ENCODE results near the gene GALP. TPM values are rescaled to one million over a fixed set of nuclear protein-coding genes. Genes with fewer than 3 reads are reported as not detected.
"Not testable (repeated sequence)": the region's sequence is repeated elsewhere in the genome, so short reads cannot be mapped to it uniquely, and the experiment has no call there.

Gene GALP
- polyA plus RNA-seq (ENCODE audit: low read depth in 6 of 6) = not detected

GRCh38 chr19:56175861-56176307, at the start of gene GALP:
TSS of gene GALP (plus strand) at chr19:56176008. CDS start at chr19:56177109, 1,101 bp downstream.
- H3K4me1 Mint-ChIP-seq; ATAC-seq (ENCODE audit: low read depth in 2 of 2); H3K9me3 Mint-ChIP-seq; H3K4me3 Mint-ChIP-seq; H3K27ac Mint-ChIP-seq; DNase-seq; H3K36me3 Mint-ChIP-seq: not testable (repeated sequence)
- peaks cover 0 to 30% (median 23%) of the 10 kb centered on the region in 3 donors for H3K27me3 Mint-ChIP-seq

GRCh38 chr19:56126983-56127780, 48.6 kb upstream of the GALP start:
- Mint-ChIP-seq H3K27me3 (no peaks in the 10 kb centered on the region), H3K4me3 (no peak overlapping the region), H3K4me1 (peaks cover 0 to 3% (median 0%) of the 10 kb centered on the region in 3 donors), H3K27ac (no peak overlapping the region), H3K36me3 (no peaks in the 10 kb centered on the region), H3K9me3 (no peaks in the 10 kb centered on the region)
- DNase-seq (no peak), ATAC-seq (ENCODE audit: low read depth in 2 of 2) (no peak)

- no peak overlapping the region for H3K4me3 Mint-ChIP-seq
- H3K27ac Mint-ChIP-seq = no peak overlapping the region
- no peaks in the 10 kb centered on the region for H3K9me3 Mint-ChIP-seq
- no peaks in the 10 kb centered on the region for H3K27me3 Mint-ChIP-seq
- H3K4me1 Mint-ChIP-seq = peaks cover 10 to 19% (median 11%) of the 10 kb centered on the region in 3 donors
- no peaks in the 10 kb centered on the region for H3K36me3 Mint-ChIP-seq
- ATAC-seq (ENCODE audit: low read depth in 2 of 2) (no peak), DNase-seq (no peak)
These were observed 45.8 kb upstream of the GALP start for GRCh38 chr19:56130006-56130405.

GRCh38 chr19:56131651-56132050, 44.2 kb upstream of the GALP start:
- Mint-ChIP-seq H3K4me1 (peaks cover 10 to 19% (median 11%) of the 10 kb centered on the region in 3 donors), H3K27me3 (no peaks in the 10 kb centered on the region), H3K4me3 (no peak overlapping the region), H3K27ac (peak overlapping the region in 1 of 6 donors; percentile 16), H3K9me3 (no peaks in the 10 kb centered on the region), H3K36me3 (no peaks in the 10 kb centered on the region)
- no peak for DNase-seq
- ATAC-seq (ENCODE audit: low read depth in 2 of 2) = no peak

GRCh38 chr19:56132316-56132822, 43.4 kb upstream of the GALP start:
- Mint-ChIP-seq H3K4me1 (peaks cover 10 to 19% (median 11%) of the 10 kb centered on the region in 3 donors), H3K4me3 (no peak overlapping the region), H3K27ac (peak overlapping the region in 1 of 6 donors; percentile 48)

GRCh38 chr19:56133858-56134653, 41.8 kb upstream of the GALP start:
- Mint-ChIP-seq H3K27ac (peak overlapping the region; percentile 59 to 98 (median 86)), H3K4me3 (peak overlapping the region in 7 of 8 donors; percentile 40 to 79 (median 62)), H3K9me3 (no peaks in the 10 kb centered on the region)

More at GRCh38 chr19:56132316-56132822, 43.4 kb upstream of the GALP start:
- no peaks in the 10 kb centered on the region for H3K36me3 Mint-ChIP-seq
- DNase-seq (no peak), ATAC-seq (ENCODE audit: low read depth in 2 of 2) (no peak)
- H3K9me3 Mint-ChIP-seq = no peaks in the 10 kb centered on the region
- no peaks in the 10 kb centered on the region for H3K27me3 Mint-ChIP-seq

GRCh38 chr19:56134654-56134921, 41.2 kb upstream of the GALP start:
- Mint-ChIP-seq H3K4me3 (peak overlapping the region in 2 of 8 donors; percentile 25 to 50), H3K27me3 (no peaks in the 10 kb centered on the region), H3K4me1 (peaks cover 12 to 20% (median 15%) of the 10 kb centered on the region in 3 donors), H3K27ac (peak overlapping the region in 4 of 6 donors; percentile 57 to 90 (median 82)), H3K36me3 (no peaks in the 10 kb centered on the region), H3K9me3 (no peaks in the 10 kb centered on the region)
- ATAC-seq (ENCODE audit: low read depth in 2 of 2) (no peak), DNase-seq (no peak)

More at GRCh38 chr19:56133858-56134653, 41.8 kb upstream of the GALP start:
- peaks cover 11 to 19% (median 12%) of the 10 kb centered on the region in 3 donors for H3K4me1 Mint-ChIP-seq
- ATAC-seq (ENCODE audit: low read depth in 2 of 2) (peak; percentile 100), DNase-seq (peak; percentile 63)
- H3K36me3 Mint-ChIP-seq = no peaks in the 10 kb centered on the region
- no peaks in the 10 kb centered on the region for H3K27me3 Mint-ChIP-seq

- no peaks in the 10 kb centered on the region for H3K27me3 Mint-ChIP-seq
- H3K9me3 Mint-ChIP-seq = no peaks in the 10 kb centered on the region
- DNase-seq (no peak), ATAC-seq (ENCODE audit: low read depth in 2 of 2) (no peak)
- no peaks in the 10 kb centered on the region for H3K36me3 Mint-ChIP-seq
- peak overlapping the region in 1 of 6 donors; percentile 78 for H3K27ac Mint-ChIP-seq
- peaks cover 28 to 35% (median 29%) of the 10 kb centered on the region in 3 donors for H3K4me1 Mint-ChIP-seq
- H3K4me3 Mint-ChIP-seq = peak overlapping the region in 1 of 8 donors; percentile 5
These were observed 39.4 kb upstream of the GALP start for GRCh38 chr19:56136362-56136761.

GRCh38 chr19:56137405-56137804, 38.4 kb upstream of the GALP start:
- no peaks in the 10 kb centered on the region for H3K9me3 Mint-ChIP-seq
- peaks cover 34 to 40% (median 36%) of the 10 kb centered on the region in 3 donors for H3K4me1 Mint-ChIP-seq
- H3K4me3 Mint-ChIP-seq = peak overlapping the region in 1 of 8 donors; percentile 12
- no peaks in the 10 kb centered on the region for H3K36me3 Mint-ChIP-seq
- peak overlapping the region in 1 of 6 donors; percentile 30 for H3K27ac Mint-ChIP-seq
- DNase-seq = no peak
- no peak for ATAC-seq (ENCODE audit: low read depth in 2 of 2)
- H3K27me3 Mint-ChIP-seq = no peaks in the 10 kb centered on the region

GRCh38 chr19:56138069-56138468, 37.7 kb upstream of the GALP start:
- H3K27ac Mint-ChIP-seq = peak overlapping the region in 1 of 6 donors; percentile 32

GRCh38 chr19:56139847-56140582, 35.8 kb upstream of the GALP start:
- no peak for DNase-seq
- H3K27me3 Mint-ChIP-seq = no peaks in the 10 kb centered on the region
- no peaks in the 10 kb centered on the region for H3K36me3 Mint-ChIP-seq
- ATAC-seq (ENCODE audit: low read depth in 2 of 2) = no peak
- peaks cover 37 to 48% (median 43%) of the 10 kb centered on the region in 3 donors for H3K4me1 Mint-ChIP-seq
- H3K4me3 Mint-ChIP-seq = peak overlapping the region; percentile 93 to 99 (median 96)
- H3K9me3 Mint-ChIP-seq = no peaks in the 10 kb centered on the region
- peak overlapping the region; percentile 94 to 98 (median 96) for H3K27ac Mint-ChIP-seq

More at GRCh38 chr19:56138069-56138468, 37.7 kb upstream of the GALP start:
- no peaks in the 10 kb centered on the region for H3K9me3 Mint-ChIP-seq
- peak overlapping the region in 5 of 8 donors; percentile 12 to 94 (median 51) for H3K4me3 Mint-ChIP-seq
- no peaks in the 10 kb centered on the region for H3K27me3 Mint-ChIP-seq
- no peak for DNase-seq
- H3K36me3 Mint-ChIP-seq = no peaks in the 10 kb centered on the region
- H3K4me1 Mint-ChIP-seq = peaks cover 38 to 46% (median 42%) of the 10 kb centered on the region in 3 donors
- no peak for ATAC-seq (ENCODE audit: low read depth in 2 of 2)

- no peaks in the 10 kb centered on the region for H3K36me3 Mint-ChIP-seq
- ATAC-seq (ENCODE audit: low read depth in 2 of 2) = peak; percentile 91
These were observed 35.0 kb upstream of the GALP start, which contains the start of gene ZNF444 for GRCh38 chr19:56140583-56141416. TSS of gene ZNF444 (plus strand) at chr19:56141287. CDS start at chr19:56146912, 5,625 bp downstream.

More at GRCh38 chr19:56140583-56141416, 35.0 kb upstream of the GALP start, which contains the start of gene ZNF444:
- no peaks in the 10 kb centered on the region for H3K27me3 Mint-ChIP-seq
- peak within 1 kb of the TSS; percentile 93 to 99 (median 96) for H3K4me3 Mint-ChIP-seq
- no peaks in the 10 kb centered on the region for H3K9me3 Mint-ChIP-seq
- peak within 1 kb of the TSS; percentile 94 to 98 (median 96) for H3K27ac Mint-ChIP-seq
- peaks cover 37 to 48% (median 43%) of the 10 kb centered on the region in 3 donors for H3K4me1 Mint-ChIP-seq
- peak; percentile 99 for DNase-seq
